NOMO-1 treated with dmso at 0.1 percent for 144 hours (cell line): Measurements from ENCODE around the gene LTBP2.

Source experiments
- DNase-seq: peaks from one replicate; lab custom pipeline; 2025; ENCODE audit not compliant: unreplicated experiment; lab: John Stamatoyannopoulos, UW

The LTBP2 gene

DNA sequence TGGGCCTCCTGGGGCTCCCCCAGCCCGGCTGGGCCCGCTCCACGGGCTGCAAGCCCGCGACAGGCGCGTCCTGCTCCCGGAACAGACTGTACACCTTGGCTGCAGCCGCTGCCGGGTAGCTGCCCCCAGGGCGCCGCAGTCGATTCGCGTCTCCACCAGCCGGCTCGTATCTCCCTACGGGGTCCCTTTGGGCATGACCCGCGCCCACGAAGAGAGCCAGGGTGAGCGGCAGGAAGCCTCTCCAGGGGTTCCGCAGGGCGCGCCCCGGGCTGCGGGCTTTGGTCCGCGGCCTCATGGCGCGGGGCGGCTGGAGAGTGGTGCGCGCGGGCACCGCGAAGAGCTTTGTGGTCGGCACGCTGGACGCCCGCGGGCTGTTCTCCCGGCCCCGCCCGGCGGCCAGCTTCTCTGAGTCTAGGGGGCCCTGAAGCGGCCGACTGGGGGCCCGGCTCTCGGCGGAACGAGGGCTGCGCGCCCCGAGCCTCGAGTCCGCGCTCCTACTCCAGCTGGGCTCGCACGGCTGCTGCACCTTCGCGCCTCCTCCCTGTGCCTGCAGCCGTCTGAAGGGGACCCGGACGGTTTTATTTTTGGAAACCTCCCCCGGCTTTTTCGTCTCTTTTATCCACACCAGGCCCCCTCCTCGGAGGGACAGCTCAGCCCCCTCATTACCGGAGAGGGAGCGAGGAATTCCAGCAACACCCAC is at the start of gene LTBP2:
TSS of gene LTBP2 (minus strand) at position 588 of the 700 bp plus-strand sequence. CDS start at position 295, 293 bp downstream.
- no peak for DNase-seq

DNA sequence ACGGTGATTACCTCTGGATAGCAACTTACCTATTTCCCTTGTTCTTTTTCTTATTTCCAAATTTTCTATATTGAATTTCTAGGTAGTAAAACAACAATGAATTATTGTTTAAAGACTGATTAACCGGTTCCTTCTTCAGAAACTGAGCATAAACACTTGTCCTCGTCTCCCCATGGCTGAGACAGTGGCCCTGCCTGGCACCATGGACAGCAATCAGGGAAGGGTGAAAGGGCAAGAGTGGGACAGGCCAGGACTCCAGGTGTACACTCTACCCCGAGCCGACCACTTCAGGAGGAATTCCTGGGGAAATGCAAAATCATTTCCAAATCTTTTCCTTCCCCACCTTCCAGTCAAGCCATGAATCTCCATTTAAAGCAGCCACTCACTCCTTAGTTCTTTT is 48.8 kb upstream of the LTBP2 start:
- no peak for DNase-seq

GRCh38 chr14:74660167-74660566 is 48.1 kb upstream of the LTBP2 start:
- DNase-seq, result no peak

- no peak for DNase-seq
Observed at GRCh38 chr14:74658535-74659131, 46.6 kb upstream of the LTBP2 start.

- no peak for DNase-seq
Observed at GRCh38 chr14:74656964-74657363, 44.9 kb upstream of the LTBP2 start.

GRCh38 chr14:74655599-74656395 is 43.8 kb upstream of the LTBP2 start:
- no peak for DNase-seq

GRCh38 chr14:74654931-74655330 is 42.9 kb upstream of the LTBP2 start:
- DNase-seq, result no peak

DNA sequence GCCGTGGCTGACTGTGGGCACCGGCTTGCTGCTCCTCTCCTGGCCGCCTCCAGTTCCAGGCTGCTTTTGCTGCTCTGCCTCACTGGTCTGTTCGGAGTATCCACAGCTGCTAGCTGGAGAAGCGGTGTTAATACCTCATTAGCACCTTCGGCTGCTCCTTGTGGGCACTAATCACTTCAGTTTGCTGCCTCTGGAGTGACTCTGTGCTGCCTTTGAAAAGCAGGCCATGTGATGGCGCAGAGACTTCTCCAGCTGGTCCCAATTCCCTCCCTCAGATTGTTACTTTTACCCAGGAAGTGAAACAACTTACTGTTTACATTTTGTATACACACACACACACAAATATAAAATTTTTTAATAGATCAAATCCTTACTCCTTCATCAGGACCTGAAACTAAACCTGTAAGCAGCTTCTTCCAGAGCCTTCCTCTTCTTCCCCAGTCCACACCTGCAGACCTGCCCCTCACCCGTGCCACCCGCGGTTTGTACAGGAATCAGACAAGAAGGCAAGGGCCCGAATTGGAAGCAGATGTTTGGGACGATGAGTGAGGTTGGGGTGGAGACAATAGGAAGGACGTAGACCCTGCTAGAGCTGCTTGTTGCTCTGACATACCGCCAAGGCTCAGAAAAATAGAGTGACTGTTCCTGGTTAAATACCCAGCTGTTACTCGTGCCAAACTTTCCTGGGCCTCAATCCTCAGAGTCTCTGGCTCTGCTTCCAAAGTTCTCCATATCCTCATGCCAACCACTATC is 41.5 kb upstream of the LTBP2 start:
- no peak for DNase-seq

GRCh38 chr14:74652541-74652940 is 40.5 kb upstream of the LTBP2 start:
- no peak for DNase-seq

GRCh38 chr14:74650927-74651686 is 39.1 kb upstream of the LTBP2 start:
- DNase-seq, result no peak

DNA sequence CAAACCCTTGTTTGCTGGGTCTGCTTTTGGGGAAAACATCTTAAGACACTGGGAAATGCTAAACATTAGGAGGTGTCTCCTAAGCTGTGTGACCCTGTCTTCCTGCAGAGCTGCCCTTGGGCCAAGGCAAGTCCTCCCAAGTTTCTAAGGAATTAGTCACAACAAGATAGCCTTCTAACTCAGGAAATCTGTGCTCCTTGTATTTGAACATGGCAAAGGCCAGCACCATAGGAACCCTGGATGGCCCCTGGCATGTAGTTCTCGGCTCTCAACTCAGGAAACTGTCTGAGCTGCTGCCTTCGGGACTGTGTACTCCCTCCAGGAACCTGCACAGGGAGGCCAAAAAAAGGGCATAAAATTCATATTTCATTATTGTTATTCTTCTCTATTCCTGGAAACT is 37.6 kb upstream of the LTBP2 start:
- no peak for DNase-seq

DNA sequence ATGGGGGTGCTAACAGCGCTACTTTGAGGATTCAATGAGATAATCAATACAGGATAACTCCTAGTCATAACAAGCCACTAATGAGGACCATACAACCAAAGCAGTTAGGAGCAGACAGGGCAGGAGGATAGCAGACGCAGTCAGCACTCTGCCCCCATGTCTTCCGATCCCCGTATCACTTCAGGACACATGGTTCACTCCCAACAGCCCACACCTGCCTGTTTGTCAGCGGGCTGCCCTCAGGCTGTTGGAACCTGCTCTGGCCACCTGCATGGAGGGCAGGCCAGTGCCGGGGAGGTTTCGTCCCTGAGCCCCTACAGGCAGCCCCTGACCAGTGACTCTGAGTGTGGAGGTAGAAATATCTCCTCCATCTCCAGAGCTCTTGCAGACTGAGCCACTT is 37.1 kb upstream of the LTBP2 start:
- no peak for DNase-seq

DNA sequence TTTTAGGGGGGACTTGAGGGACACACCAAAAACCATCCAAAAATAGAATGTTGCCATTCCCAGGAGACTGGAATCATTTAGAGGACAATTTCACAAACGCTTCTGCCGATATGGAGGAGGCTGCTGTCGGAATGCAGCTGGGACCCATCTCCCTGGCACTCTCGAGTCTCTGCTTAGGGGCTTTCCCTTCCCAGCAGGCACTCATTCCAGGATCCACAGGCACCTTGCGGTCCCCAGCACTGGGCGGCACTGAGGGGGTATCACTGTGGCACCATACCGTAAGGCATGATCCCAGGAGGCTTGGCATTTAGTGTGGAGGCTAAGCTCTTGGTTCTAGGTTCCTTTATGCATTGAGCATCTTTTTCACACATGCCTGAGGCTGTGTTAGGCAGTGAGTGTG is 36.6 kb upstream of the LTBP2 start:
- no peak for DNase-seq

DNA sequence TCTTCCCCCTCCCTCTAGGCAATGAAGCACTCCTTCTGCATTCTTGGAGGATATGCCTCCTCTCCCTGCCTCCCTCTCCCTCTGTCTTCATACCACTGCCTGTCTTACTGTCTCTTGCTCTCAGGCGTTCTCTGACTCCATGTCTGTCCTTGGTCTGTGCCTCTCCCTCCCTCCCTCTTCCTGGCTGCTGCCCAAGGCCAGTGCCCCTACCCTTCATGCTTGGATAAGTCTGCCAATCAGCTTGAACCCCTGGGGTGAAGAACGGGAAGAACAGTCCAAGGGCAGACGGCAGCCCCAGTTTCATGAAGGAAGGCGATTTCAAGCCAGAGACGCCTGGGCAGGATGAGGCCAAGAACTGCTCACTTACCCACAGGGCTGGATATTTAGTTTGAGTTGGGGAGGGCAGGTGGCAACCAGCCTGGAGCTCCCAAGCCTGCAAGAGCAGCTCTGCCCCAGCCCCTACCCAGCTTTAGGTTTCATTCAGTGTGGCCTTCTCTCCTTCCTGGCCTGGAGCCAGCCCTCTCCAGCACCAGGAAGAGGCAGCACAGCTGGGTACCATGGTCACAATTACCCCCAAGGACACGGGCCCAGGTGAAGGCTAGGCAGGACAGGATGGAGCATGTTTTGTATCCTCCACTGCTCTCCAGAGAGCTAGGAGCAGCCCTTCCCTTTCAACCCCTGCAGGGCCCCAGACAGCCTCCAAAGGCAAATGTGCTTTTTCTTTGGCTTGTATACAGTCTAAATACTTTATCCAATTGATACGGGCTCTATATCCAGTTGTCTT is 35.8 kb upstream of the LTBP2 start:
- DNase-seq, result no peak

GRCh38 chr14:74647061-74647677 is 35.1 kb upstream of the LTBP2 start:
- no peak for DNase-seq

DNA sequence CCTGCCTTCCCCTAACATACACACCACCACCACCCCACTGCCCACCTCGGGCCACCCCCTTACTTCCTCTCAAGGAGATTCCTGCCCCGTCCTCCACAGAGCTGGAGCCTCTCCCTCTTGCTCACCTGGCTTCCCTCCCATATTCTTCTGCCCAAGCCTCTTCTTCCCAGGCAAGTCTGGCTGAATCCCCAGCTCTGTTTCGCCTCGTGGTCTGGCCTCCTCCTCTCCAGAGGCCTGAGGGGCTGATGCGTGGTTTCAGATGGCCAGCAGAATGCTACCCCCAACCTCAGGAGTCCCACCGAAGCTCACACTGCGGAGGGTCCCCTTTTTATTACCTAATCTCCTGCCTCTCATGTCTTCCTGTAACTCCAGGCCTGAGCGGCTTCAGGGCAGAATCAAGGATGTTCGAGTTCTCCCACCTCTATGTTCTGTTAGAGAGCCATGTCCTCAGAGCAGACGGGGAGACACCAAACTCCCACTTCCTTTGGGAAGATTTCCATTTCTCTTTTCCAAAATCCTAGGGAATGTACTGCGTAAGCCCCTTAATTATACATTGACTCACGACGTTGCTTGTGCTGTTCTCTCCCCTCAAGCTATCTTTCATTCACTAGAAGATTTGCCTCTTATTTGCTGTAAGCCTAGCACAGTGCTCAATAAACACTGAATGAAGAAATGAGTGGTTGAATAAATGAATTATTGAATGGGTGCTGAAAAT is 33.9 kb upstream of the LTBP2 start:
- DNase-seq, result no peak

DNA sequence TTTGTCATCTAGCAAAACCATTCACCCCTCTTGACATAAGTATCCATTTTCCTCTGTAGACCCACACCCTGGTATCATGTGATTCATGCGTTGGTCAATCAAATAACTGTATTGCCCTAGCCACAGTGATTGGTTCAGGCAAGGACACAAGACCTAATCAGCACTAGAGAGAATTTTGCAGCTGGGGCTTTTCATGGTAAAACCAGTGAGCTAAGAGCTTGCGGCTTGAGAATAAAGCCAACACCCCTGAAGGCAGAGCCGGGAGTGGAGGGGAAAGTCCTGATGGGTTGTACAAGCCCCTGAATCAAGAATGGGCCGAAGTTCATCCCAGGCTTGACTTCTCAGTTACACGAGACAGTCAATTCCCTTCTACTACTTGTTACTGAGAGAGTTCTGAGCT is 33.2 kb upstream of the LTBP2 start:
- no peak for DNase-seq

- DNase-seq, result no peak
Observed at GRCh38 chr14:74641601-74642391, 29.8 kb upstream of the LTBP2 start.
